GM23338 (cell line): ENCODE data around the gene POLR3K. TPM values are rescaled to one million over a fixed set of nuclear protein-coding genes. Genes with fewer than 3 reads are reported as not detected.

Experiments
- ATAC-seq: fragments of 200-7000 bp; cut with Tn5 transposase; 3 replicates; pipeline ENCODE4 v1.9.1; 2020
- DNase-seq: peaks from one replicate; pipeline ENCODE4 v3.0.0-alpha.2; 2015; ENCODE audit warnings: low spot score
- H2AFZ ChIP-seq: fragments of 200-600 bp; sonication (generic); 2 replicates; pipeline ENCODE4 v1.8.0; 2016; ENCODE audit warnings: antibody characterized with exemption, mild to moderate bottlenecking, moderate library complexity
- H3F3A ChIP-seq: fragments of 200-600 bp; sonication (generic); replicated peaks from 2 replicates; pipeline ENCODE4 v1.8.0; 2017; ENCODE audit warnings: antibody characterized with exemption, mixed run types, low read depth
- H3K27ac ChIP-seq: fragments of 200-600 bp; sonication (generic); 2 replicates; pipeline ENCODE4 v1.6.1; 2016; ENCODE audit warnings: low read depth
- H3K27me3 ChIP-seq: fragments of 200-600 bp; sonication (generic); 2 replicates; pipeline ENCODE4 v1.8.0; 2016; ENCODE audit warnings: mild to moderate bottlenecking, mixed run types, moderate library complexity; ENCODE audit not compliant: insufficient read depth
- H3K36me3 ChIP-seq: fragments of 200-600 bp; sonication (generic); 2 replicates; pipeline ENCODE4 v1.8.0; 2016; ENCODE audit warnings: mild to moderate bottlenecking; ENCODE audit not compliant: insufficient read depth
- H3K4me1 ChIP-seq: fragments of 200-600 bp; sonication (generic); 2 replicates; pipeline ENCODE4 v1.8.0; 2016; ENCODE audit warnings: mild to moderate bottlenecking, moderate library complexity; ENCODE audit not compliant: insufficient read depth
- H3K4me2 ChIP-seq: fragments of 200-600 bp; sonication (generic); 2 replicates; pipeline ENCODE4 v1.7.1; 2017; ENCODE audit warnings: mixed run types
- H3K4me3 ChIP-seq: fragments of 200-600 bp; sonication (generic); 2 replicates; pipeline ENCODE4 v1.6.1; 2016; ENCODE audit warnings: mixed run types
- H3K79me2 ChIP-seq: fragments of 200-600 bp; sonication (generic); replicated peaks from 2 replicates; pipeline ENCODE4 v1.8.0; 2017; ENCODE audit warnings: mild to moderate bottlenecking; ENCODE audit not compliant: insufficient read depth
- H3K9me2 ChIP-seq: fragments of 200-600 bp; sonication (generic); 2 replicates; pipeline ENCODE4 v1.8.0; 2017; ENCODE audit not compliant: insufficient read depth
- H4K20me1 ChIP-seq: fragments of 200-600 bp; sonication (generic); replicated peaks from 2 replicates; pipeline ENCODE4 v1.8.0; 2017; ENCODE audit warnings: mild to moderate bottlenecking; ENCODE audit not compliant: insufficient read depth
- H3K27ac Mint-ChIP-seq: 2 replicates; pipeline ENCODE4 v1.8.0; 2020; ENCODE audit warnings: inconsistent platforms, mild to moderate bottlenecking, moderate library complexity, mixed read lengths
- H3K27me3 Mint-ChIP-seq: 3 replicates; pipeline ENCODE4 v1.8.0; 2022; ENCODE audit warnings: low read depth, mild to moderate bottlenecking, moderate library complexity, mixed read lengths, inconsistent platforms; ENCODE audit not compliant: insufficient read depth, poor library complexity
- H3K36me3 Mint-ChIP-seq: 3 replicates; pipeline ENCODE4 v1.8.0; 2021; ENCODE audit warnings: low read depth, mild to moderate bottlenecking, inconsistent platforms, moderate library complexity, mixed read lengths
- H3K4me1 Mint-ChIP-seq: 3 replicates; pipeline ENCODE4 v1.8.0; 2020; ENCODE audit warnings: mild to moderate bottlenecking, inconsistent platforms, mixed read lengths
- H3K4me3 Mint-ChIP-seq: 3 replicates; pipeline ENCODE4 v1.8.0; 2021; ENCODE audit warnings: moderate library complexity, mild to moderate bottlenecking, inconsistent platforms, mixed read lengths
- H3K9me3 Mint-ChIP-seq: 3 replicates; pipeline ENCODE4 v1.8.0; 2020; ENCODE audit warnings: moderate library complexity, mild to moderate bottlenecking, inconsistent platforms, mixed read lengths
- ETS1 ChIP-seq: IDR thresholded peaks from 2 replicates; pipeline ENCODE4 v1.6.1; 2016; ENCODE audit warnings: antibody characterized with exemption
- EZH2 ChIP-seq: fragments of 200-600 bp; sonication (generic); IDR thresholded peaks from one replicate; pipeline ENCODE4 v1.8.0; 2017; ENCODE audit warnings: antibody characterized with exemption, mild to moderate bottlenecking, low read depth; ENCODE audit not compliant: unreplicated experiment
- EZH2phosphoT487 ChIP-seq: fragments of 200-600 bp; sonication (generic); IDR thresholded peaks from one replicate; pipeline ENCODE4 v1.8.1; 2018; ENCODE audit warnings: antibody characterized with exemption; ENCODE audit not compliant: unreplicated experiment
- NANOG ChIP-seq: IDR thresholded peaks from 2 replicates; pipeline ENCODE4 v1.6.1; 2016; ENCODE audit warnings: antibody characterized with exemption, borderline replicate concordance
- POLR2AphosphoS5 ChIP-seq: IDR thresholded peaks from 2 replicates; pipeline ENCODE4 v1.6.1; 2016; ENCODE audit warnings: antibody characterized with exemption, low read depth
- ZNF114 ChIP-seq: fragments of 250-450 bp; sonication (Bioruptor Pico); IDR thresholded peaks from 2 replicates; pipeline ENCODE4 v1.5.0; 2020; ENCODE audit warnings: mild to moderate bottlenecking, moderate library complexity
- ZNF331 ChIP-seq: fragments of 250-450 bp; sonication (Bioruptor Pico); IDR thresholded peaks from 2 replicates; pipeline ENCODE4 v1.5.0; 2020; ENCODE audit warnings: low read depth, mild to moderate bottlenecking, moderate library complexity
- polyA plus RNA-seq: library from polyadenylated mRNA; unstranded; fragments of >200 nt; fragmentation: Nextera tagmentation; extraction: Ambion mirVana; gene quantifications from 2 replicates; pipeline ENCODE4 v1.2.1, GENCODE V29; 2016
- total RNA-seq: library from RNA; depleted of rRNA; stranded (reverse); fragments of >200 nt; shearing (Covaris generic); gene quantifications from 2 replicates; pipeline ENCODE4 v1.2.3, GENCODE V29; 2014
- TF ChIP-seq, protein P1 (sequence below): fragments of 250-450 bp; sonication (Bioruptor Pico); IDR thresholded peaks from 2 replicates; pipeline ENCODE4 v1.5.0; 2020; ENCODE audit warnings: mild to moderate bottlenecking, moderate library complexity

Gene POLR3K
- total and polyA plus RNA-seq, 2 experiments from 2014 or later, result 17.8 to 58.5 TPM

- TF ChIP-seq, protein P1, sequence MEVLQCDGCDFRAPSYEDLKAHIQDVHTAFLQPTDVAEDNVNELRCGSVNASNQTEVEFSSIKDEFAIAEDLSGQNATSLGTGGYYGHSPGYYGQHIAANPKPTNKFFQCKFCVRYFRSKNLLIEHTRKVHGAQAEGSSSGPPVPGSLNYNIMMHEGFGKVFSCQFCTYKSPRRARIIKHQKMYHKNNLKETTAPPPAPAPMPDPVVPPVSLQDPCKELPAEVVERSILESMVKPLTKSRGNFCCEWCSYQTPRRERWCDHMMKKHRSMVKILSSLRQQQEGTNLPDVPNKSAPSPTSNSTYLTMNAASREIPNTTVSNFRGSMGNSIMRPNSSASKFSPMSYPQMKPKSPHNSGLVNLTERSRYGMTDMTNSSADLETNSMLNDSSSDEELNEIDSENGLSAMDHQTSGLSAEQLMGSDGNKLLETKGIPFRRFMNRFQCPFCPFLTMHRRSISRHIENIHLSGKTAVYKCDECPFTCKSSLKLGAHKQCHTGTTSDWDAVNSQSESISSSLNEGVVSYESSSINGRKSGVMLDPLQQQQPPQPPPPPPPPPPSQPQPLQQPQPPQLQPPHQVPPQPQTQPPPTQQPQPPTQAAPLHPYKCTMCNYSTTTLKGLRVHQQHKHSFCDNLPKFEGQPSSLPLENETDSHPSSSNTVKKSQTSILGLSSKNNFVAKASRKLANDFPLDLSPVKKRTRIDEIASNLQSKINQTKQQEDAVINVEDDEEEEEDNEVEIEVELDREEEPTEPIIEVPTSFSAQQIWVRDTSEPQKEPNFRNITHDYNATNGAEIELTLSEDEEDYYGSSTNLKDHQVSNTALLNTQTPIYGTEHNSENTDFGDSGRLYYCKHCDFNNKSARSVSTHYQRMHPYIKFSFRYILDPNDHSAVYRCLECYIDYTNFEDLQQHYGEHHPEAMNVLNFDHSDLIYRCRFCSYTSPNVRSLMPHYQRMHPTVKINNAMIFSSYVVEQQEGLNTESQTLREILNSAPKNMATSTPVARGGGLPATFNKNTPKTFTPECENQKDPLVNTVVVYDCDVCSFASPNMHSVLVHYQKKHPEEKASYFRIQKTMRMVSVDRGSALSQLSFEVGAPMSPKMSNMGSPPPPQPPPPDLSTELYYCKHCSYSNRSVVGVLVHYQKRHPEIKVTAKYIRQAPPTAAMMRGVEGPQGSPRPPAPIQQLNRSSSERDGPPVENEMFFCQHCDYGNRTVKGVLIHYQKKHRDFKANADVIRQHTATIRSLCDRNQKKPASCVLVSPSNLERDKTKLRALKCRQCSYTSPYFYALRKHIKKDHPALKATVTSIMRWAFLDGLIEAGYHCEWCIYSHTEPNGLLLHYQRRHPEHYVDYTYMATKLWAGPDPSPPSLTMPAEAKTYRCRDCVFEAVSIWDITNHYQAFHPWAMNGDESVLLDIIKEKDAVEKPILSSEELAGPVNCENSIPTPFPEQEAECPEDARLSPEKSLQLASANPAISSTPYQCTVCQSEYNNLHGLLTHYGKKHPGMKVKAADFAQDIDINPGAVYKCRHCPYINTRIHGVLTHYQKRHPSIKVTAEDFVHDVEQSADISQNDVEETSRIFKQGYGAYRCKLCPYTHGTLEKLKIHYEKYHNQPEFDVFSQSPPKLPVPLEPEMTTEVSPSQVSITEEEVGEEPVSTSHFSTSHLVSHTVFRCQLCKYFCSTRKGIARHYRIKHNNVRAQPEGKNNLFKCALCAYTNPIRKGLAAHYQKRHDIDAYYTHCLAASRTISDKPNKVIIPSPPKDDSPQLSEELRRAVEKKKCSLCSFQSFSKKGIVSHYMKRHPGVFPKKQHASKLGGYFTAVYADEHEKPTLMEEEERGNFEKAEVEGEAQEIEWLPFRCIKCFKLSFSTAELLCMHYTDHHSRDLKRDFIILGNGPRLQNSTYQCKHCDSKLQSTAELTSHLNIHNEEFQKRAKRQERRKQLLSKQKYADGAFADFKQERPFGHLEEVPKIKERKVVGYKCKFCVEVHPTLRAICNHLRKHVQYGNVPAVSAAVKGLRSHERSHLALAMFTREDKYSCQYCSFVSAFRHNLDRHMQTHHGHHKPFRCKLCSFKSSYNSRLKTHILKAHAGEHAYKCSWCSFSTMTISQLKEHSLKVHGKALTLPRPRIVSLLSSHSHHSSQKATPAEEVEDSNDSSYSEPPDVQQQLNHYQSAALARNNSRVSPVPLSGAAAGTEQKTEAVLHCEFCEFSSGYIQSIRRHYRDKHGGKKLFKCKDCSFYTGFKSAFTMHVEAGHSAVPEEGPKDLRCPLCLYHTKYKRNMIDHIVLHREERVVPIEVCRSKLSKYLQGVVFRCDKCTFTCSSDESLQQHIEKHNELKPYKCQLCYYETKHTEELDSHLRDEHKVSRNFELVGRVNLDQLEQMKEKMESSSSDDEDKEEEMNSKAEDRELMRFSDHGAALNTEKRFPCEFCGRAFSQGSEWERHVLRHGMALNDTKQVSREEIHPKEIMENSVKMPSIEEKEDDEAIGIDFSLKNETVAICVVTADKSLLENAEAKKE (CRISPR knock-in tag), result no peak
- TF ChIP-seq EZH2phosphoT487, result no peak
- TF ChIP-seq ZNF331 (CRISPR knock-in tag), result no peak
- TF ChIP-seq POLR2AphosphoS5, result no peak
- no peak for TF ChIP-seq ZNF114 (CRISPR knock-in tag)
- no peak for TF ChIP-seq ETS1
- TF ChIP-seq EZH2, result no peak
Measured at GRCh38 chr16:94918-95265, 41.5 kb upstream of the POLR3K start (continued).

GRCh38 chr16:92431-93339 lies 39.3 kb upstream of the POLR3K start:
- Histone ChIP-seq H3K36me3 (no peaks in the 10 kb centered on the region), H3K9me2 (no peaks in the 10 kb centered on the region), H3K27ac (no peak overlapping the region), H3K79me2 (no peaks in the 10 kb centered on the region), H3K27me3 (no peaks in the 10 kb centered on the region), H3K4me1 (no peaks in the 10 kb centered on the region), H3F3A (no peaks in the 10 kb centered on the region), H2AFZ (no peak overlapping the region), H3K4me3 (no peak overlapping the region), H4K20me1 (no peaks in the 10 kb centered on the region; the same call in 1 of the 2 replicates), H3K4me2 (no peak overlapping the region)
- no peak for DNase-seq
- Mint-ChIP-seq H3K36me3 (peaks cover 12% of the 10 kb centered on the region; the same call in 2 of the 3 replicates), H3K9me3 (no peaks in the 10 kb centered on the region), H3K27ac (peak overlapping the region; percentile 59; the same call in 1 of the 2 replicates), H3K4me3 (no peak overlapping the region), H3K4me1 (no peaks in the 10 kb centered on the region), H3K27me3 (peaks cover 12% of the 10 kb centered on the region)
- ATAC-seq, result no peak
- no peak for TF ChIP-seq NANOG
- TF ChIP-seq, protein P1 (CRISPR knock-in tag), result no peak
